Measurements from ENCODE around the gene ASXL2. TPM values are rescaled to one million over a fixed set of nuclear protein-coding genes. Genes with fewer than 3 reads are reported as not detected.

Gene ASXL2
- total and polyA plus RNA-seq, 2 of the 13 experiments (the other 11 are each of a cell fraction or from before 2014, with no cell fraction given) = 12.1 to 19.2 TPM

DNA sequence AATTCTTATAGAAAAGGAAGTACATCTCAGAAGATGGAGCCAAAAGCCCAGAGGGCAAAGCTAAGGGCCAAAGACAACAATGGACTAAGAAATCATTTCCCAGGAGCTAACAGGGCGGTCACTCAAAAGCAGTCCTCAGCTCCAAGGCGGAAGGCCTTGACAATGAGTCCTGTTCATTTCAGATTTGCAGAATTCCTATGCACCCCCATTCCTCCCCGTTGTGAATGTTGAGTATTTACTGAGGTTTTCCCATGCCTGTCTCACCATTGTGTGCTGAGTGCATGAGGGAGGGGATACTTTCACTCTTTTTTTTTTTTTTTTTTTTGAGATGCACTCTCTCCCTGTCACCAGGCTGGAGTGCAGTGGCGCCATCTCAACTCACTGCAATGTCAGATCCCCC, 186.1 kb downstream of the ASXL2 start (continued):
- TF ChIP-seq, protein P1, sequence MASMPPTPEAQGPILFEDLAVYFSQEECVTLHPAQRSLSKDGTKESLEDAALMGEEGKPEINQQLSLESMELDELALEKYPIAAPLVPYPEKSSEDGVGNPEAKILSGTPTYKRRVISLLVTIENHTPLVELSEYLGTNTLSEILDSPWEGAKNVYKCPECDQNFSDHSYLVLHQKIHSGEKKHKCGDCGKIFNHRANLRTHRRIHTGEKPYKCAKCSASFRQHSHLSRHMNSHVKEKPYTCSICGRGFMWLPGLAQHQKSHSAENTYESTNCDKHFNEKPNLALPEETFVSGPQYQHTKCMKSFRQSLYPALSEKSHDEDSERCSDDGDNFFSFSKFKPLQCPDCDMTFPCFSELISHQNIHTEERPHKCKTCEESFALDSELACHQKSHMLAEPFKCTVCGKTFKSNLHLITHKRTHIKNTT (CRISPR knock-in tag; IDR thresholded peaks at IDR 0.05) = no peak

DNA sequence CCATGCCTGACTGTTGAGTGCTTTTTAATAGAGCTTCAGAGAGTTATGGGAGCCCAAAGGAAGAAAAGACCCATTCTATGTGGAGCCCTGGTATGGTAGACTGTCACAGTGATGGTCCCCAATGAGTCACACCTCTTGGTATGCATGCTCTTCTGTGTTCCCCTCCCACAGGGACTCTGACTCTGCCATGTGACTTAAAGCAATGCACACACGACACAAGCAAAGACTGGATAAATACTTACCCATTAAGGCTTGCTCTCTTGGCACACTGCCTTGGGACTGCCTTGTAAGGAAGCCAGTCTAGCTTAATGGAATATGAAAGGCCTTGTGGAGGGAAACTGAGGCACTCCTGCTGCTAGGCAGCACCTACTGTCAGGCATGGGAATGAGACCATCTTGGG, 188.2 kb downstream of the ASXL2 start:
- ChIA-PET POLR2A (no interaction called here), CTCF (ENCODE audit: low intra/inter-chr PET ratio, low total read pairs) (no interaction called here)
- no peaks in the 10 kb centered on the region for H4K20me1 ChIP-seq (ENCODE audit: insufficient read depth, low read length)
- no peak overlapping the region for H3K9ac ChIP-seq (ENCODE audit: insufficient read depth, low read depth, low read length)
- no peaks in the 10 kb centered on the region for H3K79me2 ChIP-seq (ENCODE audit: insufficient read depth, low read length)
- H3K27me3 ChIP-seq (ENCODE audit: control insufficient read depth in 1 of 2, insufficient read depth in 2 of 2, low read length in 2 of 2) = no peaks in the 10 kb centered on the region; a peak in 2 of 5 replicates
- no TSS peak for BruUV-seq (replicated peaks)
- in situ Hi-C loops (cut with HindIII; ENCODE audit: extremely low pct_ligation_motif_present, low pct_unique_long_range_greater_than_20kb) (no loop called here), intact Hi-C loops (cut with micrococcal nuclease; ENCODE audit: unreplicated experiment) (no loop called here)
- no peaks in the 10 kb centered on the region for H3K9me3 ChIP-seq (ENCODE audit: low read length)
- peak; percentile 67 for ATAC-seq
- peak; percentile 79 for DNase-seq (ENCODE audit: low spot score)
- H3K4me2 ChIP-seq (ENCODE audit: low read depth, low read length) = 0 out of 2 replicates have a peak overlapping the region, but pooled peaks have one; percentile 9
- peaks cover 50% of the 10 kb centered on the region for H3K4me1 ChIP-seq (ENCODE audit: insufficient read depth, low read length)
- H3K36me3 ChIP-seq (replicated peaks in 1 of 2; ENCODE audit: control insufficient read depth in 1 of 2, insufficient read depth in 2 of 2, low read length in 2 of 2) = no peaks in the 10 kb centered on the region
- peak; percentile 51 for FAIRE-seq
- H3K4me3 ChIP-seq (replicated peaks in 1 of 3; ENCODE audit: insufficient read depth in 1 of 3, low read depth in 2 of 3, low read length in 3 of 3) = no peak overlapping the region
- WGBS (ENCODE audit: low lambda C conversion rate) = 10% methylated on average over 1 of the region's 1 CpG
- H3K27ac ChIP-seq (ENCODE audit: extremely low read length, insufficient read depth, low read length) = no peak overlapping the region
- no peak overlapping the region for H2AFZ ChIP-seq (ENCODE audit: low read length)
- TF ChIP-seq SAP130 (CRISPR knock-in tag; IDR thresholded peaks at IDR 0.05; ENCODE audit: low read depth) (peak; percentile 45; the same call in 1 of the 2 replicates), ZNF713 (CRISPR knock-in tag; IDR thresholded peaks at IDR 0.05) (no peak), FOSL1 (CRISPR knock-in tag; IDR thresholded peaks at IDR 0.05; ENCODE audit: borderline replicate concordance) (peak; percentile 43; the same call in 1 of the 2 replicates), FOSL2 (CRISPR knock-in tag; IDR thresholded peaks at IDR 0.05) (peak; percentile 93), MBD4 (IDR thresholded peaks at IDR 0.05; ENCODE audit: borderline replicate concordance, low read length) (no peak), SATB2 (CRISPR knock-in tag; IDR thresholded peaks at IDR 0.05) (no peak), CREB1 (IDR thresholded peaks at IDR 0.05) (0 out of 2 replicates have a peak, but pooled peaks have one; percentile 37), CREB1 (CRISPR knock-in tag; IDR thresholded peaks at IDR 0.05) (no peak), TEAD3 (CRISPR knock-in tag; optimal IDR thresholded peaks at IDR 0.05; ENCODE audit: borderline replicate concordance) (peak; percentile 97), ZNF644 (CRISPR knock-in tag; IDR thresholded peaks at IDR 0.05; ENCODE audit: low read depth) (peak; percentile 32; the same call in 1 of the 2 replicates), HMG20A (CRISPR knock-in tag; IDR thresholded peaks at IDR 0.05; ENCODE audit: borderline replicate concordance) (peak; percentile 29; the same call in 1 of the 2 replicates), PCBP1 (IDR thresholded peaks at IDR 0.05; ENCODE audit: borderline replicate concordance, low read depth, low read length) (no peak), ZNF629 (CRISPR knock-in tag; conservative IDR thresholded peaks at IDR 0.05) (peak; percentile 48), FOXA3 (CRISPR knock-in tag; IDR thresholded peaks at IDR 0.05) (0 out of 2 replicates have a peak, but pooled peaks have one; percentile 9)
- TF ChIP-seq, protein P2, sequence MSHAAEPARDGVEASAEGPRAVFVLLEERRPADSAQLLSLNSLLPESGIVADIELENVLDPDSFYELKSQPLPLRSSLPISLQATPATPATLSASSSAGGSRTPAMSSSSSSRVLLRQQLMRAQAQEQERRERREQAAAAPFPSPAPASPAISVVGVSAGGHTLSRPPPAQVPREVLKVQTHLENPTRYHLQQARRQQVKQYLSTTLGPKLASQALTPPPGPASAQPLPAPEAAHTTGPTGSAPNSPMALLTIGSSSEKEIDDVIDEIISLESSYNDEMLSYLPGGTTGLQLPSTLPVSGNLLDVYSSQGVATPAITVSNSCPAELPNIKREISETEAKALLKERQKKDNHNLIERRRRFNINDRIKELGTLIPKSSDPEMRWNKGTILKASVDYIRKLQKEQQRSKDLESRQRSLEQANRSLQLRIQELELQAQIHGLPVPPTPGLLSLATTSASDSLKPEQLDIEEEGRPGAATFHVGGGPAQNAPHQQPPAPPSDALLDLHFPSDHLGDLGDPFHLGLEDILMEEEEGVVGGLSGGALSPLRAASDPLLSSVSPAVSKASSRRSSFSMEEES (CRISPR knock-in tag; IDR thresholded peaks at IDR 0.05) = peak; percentile 79
- TF ChIP-seq, protein P3, sequence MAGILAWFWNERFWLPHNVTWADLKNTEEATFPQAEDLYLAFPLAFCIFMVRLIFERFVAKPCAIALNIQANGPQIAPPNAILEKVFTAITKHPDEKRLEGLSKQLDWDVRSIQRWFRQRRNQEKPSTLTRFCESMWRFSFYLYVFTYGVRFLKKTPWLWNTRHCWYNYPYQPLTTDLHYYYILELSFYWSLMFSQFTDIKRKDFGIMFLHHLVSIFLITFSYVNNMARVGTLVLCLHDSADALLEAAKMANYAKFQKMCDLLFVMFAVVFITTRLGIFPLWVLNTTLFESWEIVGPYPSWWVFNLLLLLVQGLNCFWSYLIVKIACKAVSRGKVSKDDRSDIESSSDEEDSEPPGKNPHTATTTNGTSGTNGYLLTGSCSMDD (CRISPR knock-in tag; IDR thresholded peaks at IDR 0.05) = no peak
- TF ChIP-seq, protein P4, sequence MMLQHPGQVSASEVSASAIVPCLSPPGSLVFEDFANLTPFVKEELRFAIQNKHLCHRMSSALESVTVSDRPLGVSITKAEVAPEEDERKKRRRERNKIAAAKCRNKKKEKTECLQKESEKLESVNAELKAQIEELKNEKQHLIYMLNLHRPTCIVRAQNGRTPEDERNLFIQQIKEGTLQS (CRISPR knock-in tag; IDR thresholded peaks at IDR 0.05) = peak; percentile 35; the same call in 1 of the 2 replicates
- TF ChIP-seq, protein P5, sequence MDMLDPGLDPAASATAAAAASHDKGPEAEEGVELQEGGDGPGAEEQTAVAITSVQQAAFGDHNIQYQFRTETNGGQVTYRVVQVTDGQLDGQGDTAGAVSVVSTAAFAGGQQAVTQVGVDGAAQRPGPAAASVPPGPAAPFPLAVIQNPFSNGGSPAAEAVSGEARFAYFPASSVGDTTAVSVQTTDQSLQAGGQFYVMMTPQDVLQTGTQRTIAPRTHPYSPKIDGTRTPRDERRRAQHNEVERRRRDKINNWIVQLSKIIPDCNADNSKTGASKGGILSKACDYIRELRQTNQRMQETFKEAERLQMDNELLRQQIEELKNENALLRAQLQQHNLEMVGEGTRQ (IDR thresholded peaks at IDR 0.05; ENCODE audit: low read depth, low read length) = peak; percentile 53; the same call in 1 of the 2 replicates
- TF ChIP-seq, protein P5 (CRISPR knock-in tag; IDR thresholded peaks at IDR 0.05; ENCODE audit: borderline replicate concordance) = no peak
